ENCODE measurements around the gene MYO10. TPM values are rescaled to one million over a fixed set of nuclear protein-coding genes. Genes with fewer than 3 reads are reported as not detected.

Gene MYO10
- total RNA-seq, 4 donors from 2014 or later = 51.6 to 190 (median 72.9) TPM

DNA sequence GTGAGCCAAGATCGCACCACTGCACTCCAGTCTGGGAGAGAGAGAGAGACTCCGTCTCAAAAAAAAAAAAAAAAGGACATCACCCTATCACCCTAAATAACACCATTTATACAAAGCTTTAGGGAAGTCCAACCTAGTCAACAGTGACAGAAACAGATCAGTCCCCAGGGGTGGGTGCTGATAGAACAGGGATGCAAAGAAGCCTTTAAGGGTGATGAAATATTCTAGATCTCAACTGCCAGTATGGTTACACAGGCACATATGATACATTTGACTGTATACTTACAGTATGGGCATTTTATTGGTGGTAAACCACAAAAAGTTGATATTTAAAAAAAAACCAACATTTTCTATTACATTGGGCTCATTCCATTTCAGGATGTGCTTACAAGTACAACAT is 324.1 kb downstream of the MYO10 start:
- TF ChIP-seq POLR2AphosphoS5 (IDR thresholded peaks at IDR 0.05) (no peak), EP300 (IDR thresholded peaks at IDR 0.05; ENCODE audit: low read depth) (no peak), POLR2A (IDR thresholded peaks at IDR 0.05) (no peak)
- TF ChIP-seq, protein P1, sequence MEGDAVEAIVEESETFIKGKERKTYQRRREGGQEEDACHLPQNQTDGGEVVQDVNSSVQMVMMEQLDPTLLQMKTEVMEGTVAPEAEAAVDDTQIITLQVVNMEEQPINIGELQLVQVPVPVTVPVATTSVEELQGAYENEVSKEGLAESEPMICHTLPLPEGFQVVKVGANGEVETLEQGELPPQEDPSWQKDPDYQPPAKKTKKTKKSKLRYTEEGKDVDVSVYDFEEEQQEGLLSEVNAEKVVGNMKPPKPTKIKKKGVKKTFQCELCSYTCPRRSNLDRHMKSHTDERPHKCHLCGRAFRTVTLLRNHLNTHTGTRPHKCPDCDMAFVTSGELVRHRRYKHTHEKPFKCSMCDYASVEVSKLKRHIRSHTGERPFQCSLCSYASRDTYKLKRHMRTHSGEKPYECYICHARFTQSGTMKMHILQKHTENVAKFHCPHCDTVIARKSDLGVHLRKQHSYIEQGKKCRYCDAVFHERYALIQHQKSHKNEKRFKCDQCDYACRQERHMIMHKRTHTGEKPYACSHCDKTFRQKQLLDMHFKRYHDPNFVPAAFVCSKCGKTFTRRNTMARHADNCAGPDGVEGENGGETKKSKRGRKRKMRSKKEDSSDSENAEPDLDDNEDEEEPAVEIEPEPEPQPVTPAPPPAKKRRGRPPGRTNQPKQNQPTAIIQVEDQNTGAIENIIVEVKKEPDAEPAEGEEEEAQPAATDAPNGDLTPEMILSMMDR (IDR thresholded peaks at IDR 0.05) = no peak
- intact Hi-C loops (cut with DNase I; ENCODE audit: low total_unique reads) (no loop called here), in situ Hi-C loops (cut with MboI; ENCODE audit: low pct_ligation_motif_present in 1 of 4, low pct_unique_long_range_greater_than_20kb in 1 of 4, low sequenced_read_pairs in 3 of 4) (no loop called here)
- Histone ChIP-seq H3K27me3 (peaks cover 3% of the 10 kb centered on the region), H3K9me3 (no peaks in the 10 kb centered on the region), H3K4me1 (peaks cover 0 to 20% (median 8%) of the 10 kb centered on the region in 4 donors), H3K4me3 (no peak overlapping the region), H3K27ac (no peak overlapping the region), H3K36me3 (no peaks in the 10 kb centered on the region)
- 75 to 91% methylated on average over 1 to 2 of the region's 2 CpGs for WGBS, 2 donors (ENCODE audit: low coverage in 1 of 2)
- no peak for DNase-seq

Small RNAs within 50 kb of the gene (small RNA-seq; reads per million reads assigned to genes)
- gene RF00019 (0 reads per million in 4 donors), gene RNA5SP179 (0 reads per million in 4 donors), gene RNU6-660P (0 reads per million in 4 donors)
